ENCODE measurements around the gene ACTR3.

Gene ACTR3

GRCh38 chr2:113979191-113980128 is 89.6 kb downstream of the ACTR3 start:
- no peak for DNase-seq (ENCODE audit: low read depth)
- no peak overlapping the region for H3K4me3 ChIP-seq (replicated peaks; ENCODE audit: low read depth, low read length)
- TF ChIP-seq CTCF (IDR thresholded peaks at IDR 0.05; ENCODE audit: low read length, missing control alignments) = peak; percentile 9

- no peak for TF ChIP-seq CTCF (IDR thresholded peaks at IDR 0.05; ENCODE audit: low read length, missing control alignments)
- peak; percentile 84 for DNase-seq (ENCODE audit: low read depth)
- no peak overlapping the region for H3K4me3 ChIP-seq (replicated peaks; ENCODE audit: low read depth, low read length)
Measured at GRCh38 chr2:113980946-113981345, 91.1 kb downstream of the ACTR3 start.

- TF ChIP-seq CTCF (IDR thresholded peaks at IDR 0.05; ENCODE audit: low read length, missing control alignments) = no peak
- no peak overlapping the region for H3K4me3 ChIP-seq (replicated peaks; ENCODE audit: low read depth, low read length)
- DNase-seq (ENCODE audit: low read depth) = peak; percentile 55
Measured at GRCh38 chr2:113981404-113982134, 91.7 kb downstream of the ACTR3 start.

GRCh38 chr2:113985554-113986397 is 95.9 kb downstream of the ACTR3 start:
- no peak for DNase-seq (ENCODE audit: low read depth)
- TF ChIP-seq CTCF (IDR thresholded peaks at IDR 0.05; ENCODE audit: low read length, missing control alignments) = no peak

GRCh38 chr2:113986762-113987290 is 96.9 kb downstream of the ACTR3 start:
- no peak for DNase-seq (ENCODE audit: low read depth)
- TF ChIP-seq CTCF (IDR thresholded peaks at IDR 0.05; ENCODE audit: low read length, missing control alignments) = no peak
- no peak overlapping the region for H3K4me3 ChIP-seq (replicated peaks; ENCODE audit: low read depth, low read length)

More at GRCh38 chr2:113985554-113986397, 95.9 kb downstream of the ACTR3 start:
- no peak overlapping the region for H3K4me3 ChIP-seq (replicated peaks; ENCODE audit: low read depth, low read length)

- H3K4me3 ChIP-seq (replicated peaks; ENCODE audit: low read depth, low read length) = no peak overlapping the region
- DNase-seq (ENCODE audit: low read depth) = peak; percentile 18
- no peak for TF ChIP-seq CTCF (IDR thresholded peaks at IDR 0.05; ENCODE audit: low read length, missing control alignments)
Measured at GRCh38 chr2:113992090-113992489, 102.2 kb downstream of the ACTR3 start.
